ENCODE measurements around the gene FOXN3. TPM values are rescaled to one million over a fixed set of nuclear protein-coding genes. Genes with fewer than 3 reads are reported as not detected.

FOXN3 gene
- polyA plus RNA-seq, 1 of the 3 experiments (the other 2 are of a cell fraction) = 9.8 TPM

GRCh38 chr14:89269404-89269803 lies 147.6 kb downstream of the FOXN3 start (continued):
- no peak for TF ChIP-seq GABPA (IDR thresholded peaks at IDR 0.05; ENCODE audit: low read depth)
- no peak for TF ChIP-seq FOXJ3 (CRISPR knock-in tag; IDR thresholded peaks at IDR 0.05)
- TF ChIP-seq YY1 (IDR thresholded peaks at IDR 0.05; ENCODE audit: low read depth) = no peak

- Histone ChIP-seq H3K9ac (no peak overlapping the region), H3K79me2 (ENCODE audit: insufficient read depth) (peaks cover 5% of the 10 kb centered on the region; the same call in 1 of the 2 replicates), H3F3A (replicated peaks; ENCODE audit: insufficient read depth) (no peaks in the 10 kb centered on the region), H3K4me3 (ENCODE audit: low read depth in 2 of 2, low read length in 1 of 2) (no peak overlapping the region), H4K20me1 (ENCODE audit: insufficient read depth) (no peaks in the 10 kb centered on the region), H2AFZ (ENCODE audit: low read depth) (no peak overlapping the region), H3K9me3 (no peaks in the 10 kb centered on the region), H3K36me3 (replicated peaks in 1 of 2; ENCODE audit: control insufficient read depth in 1 of 2, insufficient read depth in 2 of 2, low read length in 1 of 2) (no peaks in the 10 kb centered on the region), H3K4me2 (no peak overlapping the region), H3K27ac (ENCODE audit: low read depth in 2 of 2, low read length in 1 of 2) (no peak overlapping the region), H3K9me2 (no peaks in the 10 kb centered on the region), H3K4me1 (ENCODE audit: control insufficient read depth in 1 of 2, insufficient read depth in 2 of 2, low read depth in 1 of 2, low read length in 1 of 2) (peaks cover 4 to 30% of the 10 kb centered on the region in 2 experiments; a peak in 1 of 4 replicates), H3K27me3 (ENCODE audit: insufficient read depth) (no peaks in the 10 kb centered on the region)
- DNase-seq = no peak
- CTCF ChIA-PET = interaction anchor here (1.2 kb wide), 1 partner anchor 30 kb away, joined by 3 read pairs; no protein-coding TSS in a partner anchor
- POLR2A ChIA-PET = no interaction called here
- WGBS (ENCODE audit: low lambda C conversion rate) = 91% methylated on average over 4 of the region's 5 CpGs
- TF ChIP-seq GATA2 (CRISPR knock-in tag; IDR thresholded peaks at IDR 0.05) (no peak), TAF1 (IDR thresholded peaks at IDR 0.05; ENCODE audit: borderline replicate concordance, low read depth, low read length) (no peak), TEAD4 (IDR thresholded peaks at IDR 0.05; ENCODE audit: borderline replicate concordance, insufficient read depth) (no peak), RAD21 (IDR thresholded peaks at IDR 0.05; ENCODE audit: low read length) (no peak), YY1 (IDR thresholded peaks at IDR 0.05; ENCODE audit: low read depth) (no peak), JUND (IDR thresholded peaks at IDR 0.05) (no peak), FOSL2 (IDR thresholded peaks at IDR 0.05; ENCODE audit: borderline replicate concordance, low read depth) (no peak), RCOR1 (IDR thresholded peaks at IDR 0.05; ENCODE audit: low read length) (no peak), REST (IDR thresholded peaks at IDR 0.05; ENCODE audit: low read depth, low read length) (no peak), TCF12 (IDR thresholded peaks at IDR 0.05) (no peak), NRF1 (IDR thresholded peaks at IDR 0.05; ENCODE audit: low read depth, low read length) (no peak)
Measured at GRCh38 chr14:89268514-89268913, 148.5 kb downstream of the FOXN3 start.

GRCh38 chr14:89267656-89268055 lies 149.4 kb downstream of the FOXN3 start:
- CTCF ChIA-PET = no interaction called here
- 93% methylated on average over 5 of the region's 5 CpGs for WGBS (ENCODE audit: low lambda C conversion rate)
- no peak for TF ChIP-seq YY1 (IDR thresholded peaks at IDR 0.05; ENCODE audit: low read depth)
- TF ChIP-seq EP300 (IDR thresholded peaks at IDR 0.05; ENCODE audit: borderline replicate concordance in 1 of 2, low read depth in 1 of 2, low read length in 1 of 2) = no peak
- TF ChIP-seq RCOR1 (IDR thresholded peaks at IDR 0.05; ENCODE audit: low read length) = no peak
- TF ChIP-seq MXI1 (IDR thresholded peaks at IDR 0.05; ENCODE audit: low read depth, low read length) = no peak
- no peak for TF ChIP-seq PBX3 (IDR thresholded peaks at IDR 0.05)
- no peak for TF ChIP-seq FOXJ3 (CRISPR knock-in tag; IDR thresholded peaks at IDR 0.05)
- TF ChIP-seq TCF12 (IDR thresholded peaks at IDR 0.05) = no peak
- TF ChIP-seq TAF1 (IDR thresholded peaks at IDR 0.05; ENCODE audit: borderline replicate concordance, low read depth, low read length) = no peak
- TF ChIP-seq POLR2AphosphoS5 (IDR thresholded peaks at IDR 0.05; ENCODE audit: low read depth, low read length) = no peak
- no peak for TF ChIP-seq RFX5 (IDR thresholded peaks at IDR 0.05; ENCODE audit: low read length)
- no peak for TF ChIP-seq IRF3 (IDR thresholded peaks at IDR 0.05; ENCODE audit: low read depth, low read length)
- no peak for TF ChIP-seq USF1 (IDR thresholded peaks at IDR 0.05; ENCODE audit: borderline replicate concordance, low read depth)
- no peak for TF ChIP-seq ELF1 (IDR thresholded peaks at IDR 0.05)
- no peak for TF ChIP-seq RXRA (IDR thresholded peaks at IDR 0.05; ENCODE audit: borderline replicate concordance, low read depth)

More at GRCh38 chr14:89267656-89268055, 149.4 kb downstream of the FOXN3 start:
- peaks cover 5% of the 10 kb centered on the region; the same call in 1 of the 2 replicates for H3K79me2 ChIP-seq (ENCODE audit: insufficient read depth)
- DNase-seq = no peak
- no peak overlapping the region for H3K27ac ChIP-seq (ENCODE audit: low read depth in 2 of 2, low read length in 1 of 2)
- H4K20me1 ChIP-seq (ENCODE audit: insufficient read depth) = no peaks in the 10 kb centered on the region
- no peak overlapping the region for H3K4me2 ChIP-seq
- H3K9me3 ChIP-seq = no peaks in the 10 kb centered on the region
- H3K9me2 ChIP-seq = no peaks in the 10 kb centered on the region
- H3K36me3 ChIP-seq (replicated peaks in 1 of 2; ENCODE audit: control insufficient read depth in 1 of 2, insufficient read depth in 2 of 2, low read length in 1 of 2) = no peaks in the 10 kb centered on the region
- no peaks in the 10 kb centered on the region for H3F3A ChIP-seq (replicated peaks; ENCODE audit: insufficient read depth)
- H2AFZ ChIP-seq (ENCODE audit: low read depth) = no peak overlapping the region
- H3K4me1 ChIP-seq (ENCODE audit: control insufficient read depth in 1 of 2, insufficient read depth in 2 of 2, low read depth in 1 of 2, low read length in 1 of 2) = peaks cover 4 to 23% of the 10 kb centered on the region in 2 experiments; a peak in 1 of 4 replicates
- no peak overlapping the region for H3K9ac ChIP-seq
- POLR2A ChIA-PET = no interaction called here
- H3K27me3 ChIP-seq (ENCODE audit: insufficient read depth) = no peaks in the 10 kb centered on the region
- no peak overlapping the region for H3K4me3 ChIP-seq (ENCODE audit: low read depth in 2 of 2, low read length in 1 of 2)

Measured in SK-N-SH (cell line).